Liver (tissue), 9 donors: ENCODE results near the gene HAUS7. TPM values are rescaled to one million over a fixed set of nuclear protein-coding genes. Genes with fewer than 3 reads are reported as not detected.

Experiments
- DNase-seq: peaks from one replicate; pipeline ENCODE4 v3.0.0-alpha.2; 2017; ENCODE audit warnings: low spot score
- H3K27ac ChIP-seq, 2 donors: one replicate each; pipeline ENCODE4 v1.7.0; 2013; ENCODE audit warnings: inconsistent platforms in 2 of 2, low read length in 2 of 2, control low read depth in 1 of 2, low read depth in 1 of 2, mild to moderate bottlenecking in 1 of 2
- H3K27me3 ChIP-seq, 4 donors: one replicate each; pipeline versions ENCODE4 v1.6.1 to v1.7.0; 2013; ENCODE audit warnings: low read length in 3 of 4, inconsistent platforms in 1 of 4, mild to moderate bottlenecking in 1 of 4, moderate library complexity in 1 of 4; ENCODE audit not compliant: control insufficient read depth in 4 of 4, insufficient read depth in 4 of 4
- H3K36me3 ChIP-seq, 4 donors: one replicate each; pipeline versions ENCODE4 v1.6.1 to v1.7.0; 2013; ENCODE audit warnings: low read length in 3 of 4, mild to moderate bottlenecking in 3 of 4, low read depth in 1 of 4, moderate library complexity in 1 of 4; ENCODE audit not compliant: control insufficient read depth in 4 of 4, insufficient read depth in 3 of 4
- H3K4me1 ChIP-seq, 4 donors: one replicate each; pipeline versions ENCODE4 v1.6.1 to v1.7.0; 2013; ENCODE audit warnings: low read length in 3 of 4, mild to moderate bottlenecking in 3 of 4, moderate library complexity in 1 of 4; ENCODE audit not compliant: control insufficient read depth in 4 of 4, insufficient read depth in 4 of 4
- H3K4me3 ChIP-seq, 3 donors: one replicate each; pipeline versions ENCODE4 v1.6.1 to v1.7.0; 2013; ENCODE audit warnings: low read length in 3 of 3, control low read depth in 1 of 3, low read depth in 1 of 3, mild to moderate bottlenecking in 1 of 3
- H3K9ac ChIP-seq, 2 donors: one replicate each; pipeline ENCODE4 v1.7.0; 2013; ENCODE audit warnings: low read length in 2 of 2, mild to moderate bottlenecking in 2 of 2, moderate library complexity in 2 of 2, control low read depth in 1 of 2, low read depth in 1 of 2
- H3K9me3 ChIP-seq, 4 donors: one replicate each; pipeline versions ENCODE4 v1.6.1 to v1.7.0; 2013; ENCODE audit warnings: low read length in 3 of 4; ENCODE audit not compliant: control insufficient read depth in 4 of 4
- EGR1 ChIP-seq, 2 donors: IDR thresholded peaks; 2 replicates each; pipeline ENCODE4 v1.6.1; 2016 to 2018; ENCODE audit warnings: antibody characterized with exemption in 2 of 2, low read depth in 2 of 2
- FOXA1 ChIP-seq: IDR thresholded peaks from 2 replicates; pipeline ENCODE4 v1.6.1; 2016; ENCODE audit warnings: antibody characterized with exemption
- FOXA2 ChIP-seq: IDR thresholded peaks from 2 replicates; pipeline ENCODE4 v1.6.1; 2016; ENCODE audit warnings: antibody characterized with exemption
- GABPA ChIP-seq, 2 donors: IDR thresholded peaks in 1 of 2; conservative IDR thresholded peaks in 1 of 2; 2 replicates each; pipeline ENCODE4 v1.6.1; 2016; ENCODE audit warnings: antibody characterized with exemption in 2 of 2, mild to moderate bottlenecking in 1 of 2, moderate library complexity in 1 of 2
- HNF4A ChIP-seq, 2 donors: conservative IDR thresholded peaks; 2 replicates each; pipeline ENCODE4 v1.6.1; 2016; ENCODE audit warnings: antibody characterized with exemption in 2 of 2, mild to moderate bottlenecking in 2 of 2
- HNF4G ChIP-seq: IDR thresholded peaks from 2 replicates; pipeline ENCODE4 v1.6.1; 2016; ENCODE audit warnings: antibody characterized with exemption
- JUND ChIP-seq, 2 donors: IDR thresholded peaks; 2 replicates each; pipeline ENCODE4 v1.6.1; 2016; ENCODE audit warnings: antibody characterized with exemption in 2 of 2
- NR2F2 ChIP-seq: IDR thresholded peaks from 2 replicates; pipeline ENCODE4 v1.6.1; 2016; ENCODE audit warnings: antibody characterized with exemption
- RAD21 ChIP-seq, 2 donors: IDR thresholded peaks; 2 replicates each; pipeline ENCODE4 v1.6.1; 2016; ENCODE audit warnings: antibody characterized with exemption in 2 of 2, mild to moderate bottlenecking in 2 of 2
- RXRA ChIP-seq, 2 donors: IDR thresholded peaks; 2 replicates each; pipeline ENCODE4 v1.6.1; 2017 to 2018; ENCODE audit warnings: antibody characterized with exemption in 2 of 2, mild to moderate bottlenecking in 1 of 2
- SP1 ChIP-seq: IDR thresholded peaks from 2 replicates; pipeline ENCODE4 v1.6.1; 2018; ENCODE audit warnings: antibody characterized with exemption, mild to moderate bottlenecking
- TAF1 ChIP-seq: conservative IDR thresholded peaks from 2 replicates; pipeline ENCODE4 v1.6.1; 2016; ENCODE audit warnings: antibody characterized with exemption, mild to moderate bottlenecking
- YY1 ChIP-seq: IDR thresholded peaks from 2 replicates; pipeline ENCODE4 v1.6.1; 2016; ENCODE audit warnings: antibody characterized with exemption, mild to moderate bottlenecking
- WGBS: extraction: QIAGEN DNeasy Blood & Tissue Kit; methylation state at CpG from one replicate; pipeline ENCODE4 v1.1.7; 2013; 5-methylcytosine and 5-hydroxymethylcytosine counted together
- polyA plus RNA-seq, 2 donors: library from polyadenylated mRNA; stranded (reverse) in 1 of 2; unstranded in 1 of 2; fragments of 200-250 nt in 1 of 2; fragments of >200 nt in 1 of 2; fragmentation: Nextera tagmentation in 1 of 2; extraction: Ambion mirVana in 1 of 2; gene quantifications; one replicate each; pipeline versions ENCODE4 v1.2.1 to v1.2.3, GENCODE V29; 2013 to 2015
- total RNA-seq, 2 donors: library from RNA; depleted of rRNA; stranded (reverse); fragments of >200 nt; gene quantifications; one replicate each; pipeline ENCODE4 v1.2.3, GENCODE V29; 2014
- TF ChIP-seq, protein P1 (sequence below): IDR thresholded peaks from 2 replicates; pipeline ENCODE4 v1.6.1; 2016; ENCODE audit warnings: antibody characterized with exemption
- TF ChIP-seq, protein P2 (sequence below): IDR thresholded peaks from 2 replicates; pipeline ENCODE4 v1.6.1; 2016; ENCODE audit warnings: antibody characterized with exemption, mild to moderate bottlenecking
- TF ChIP-seq, protein P3 (sequence below): IDR thresholded peaks from 2 replicates; pipeline ENCODE4 v1.6.1; 2016; ENCODE audit warnings: antibody characterized with exemption
- TF ChIP-seq, protein P4 (sequence below): IDR thresholded peaks from 2 replicates; pipeline ENCODE4 v1.6.1; 2016; ENCODE audit warnings: antibody characterized with exemption
- TF ChIP-seq, protein P5 (sequence below): fragments of 150-350 bp; IDR thresholded peaks from 2 replicates; pipeline ENCODE4 v1.5.1; 2017; ENCODE audit warnings: improper control_type of control experiment, low read depth, low read length; ENCODE audit not compliant: missing input control
- donor health status: healthy.
- donor health status: healthy.
- donor health status: healthy.
- donor health status: healthy.
- donor health status: healthy.

The HAUS7 gene
- total and polyA plus RNA-seq, 4 donors: 7.0 to 8.9 (median 7.8) TPM

DNA sequence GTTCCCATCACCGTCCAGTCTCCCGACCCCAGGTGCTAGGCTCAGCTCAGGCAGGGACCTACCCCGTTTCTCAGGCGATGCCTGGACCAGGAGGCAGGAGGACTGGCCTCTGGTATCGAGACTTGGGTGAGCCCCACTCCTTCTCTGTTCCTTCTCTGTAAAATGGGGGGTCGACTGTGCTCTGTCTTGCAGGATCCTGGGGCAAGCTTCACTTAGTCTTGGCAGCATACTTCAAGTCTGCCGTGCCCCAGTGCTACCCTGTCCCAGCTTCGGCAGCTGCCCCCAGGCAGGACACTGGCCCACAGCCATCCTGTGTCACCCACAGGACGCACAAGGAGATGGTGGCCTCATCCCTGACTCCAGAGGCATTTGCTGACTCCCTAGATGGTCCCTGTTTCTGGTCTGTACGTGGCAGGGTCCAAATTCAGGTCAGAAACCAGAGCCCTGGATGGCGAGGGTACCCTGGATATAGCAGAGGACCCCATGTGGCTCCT lies 7.0 kb upstream of the HAUS7 start:
- no peak overlapping the region for H3K4me3 ChIP-seq
- H3K9me3 ChIP-seq: no peaks in the 10 kb centered on the region
- H3K27me3 ChIP-seq: no peaks in the 10 kb centered on the region
- TF ChIP-seq GABPA (IDR thresholded peaks at IDR 0.05 in 1 of 2, conservative IDR thresholded peaks at IDR 0.05 in 1 of 2) (no peak), RXRA (IDR thresholded peaks at IDR 0.05) (no peak), EGR1 (IDR thresholded peaks at IDR 0.05; ENCODE audit: low read depth in 2 of 2) (no peak), FOXA1 (no peak), RAD21 (IDR thresholded peaks at IDR 0.05) (no peak), HNF4G (no peak), HNF4A (conservative IDR thresholded peaks at IDR 0.05) (no peak), TAF1 (no peak), JUND (IDR thresholded peaks at IDR 0.05) (no peak), NR2F2 (no peak), YY1 (no peak), FOXA2 (no peak), SP1 (no peak)
- TF ChIP-seq, protein P1, sequence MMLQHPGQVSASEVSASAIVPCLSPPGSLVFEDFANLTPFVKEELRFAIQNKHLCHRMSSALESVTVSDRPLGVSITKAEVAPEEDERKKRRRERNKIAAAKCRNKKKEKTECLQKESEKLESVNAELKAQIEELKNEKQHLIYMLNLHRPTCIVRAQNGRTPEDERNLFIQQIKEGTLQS: no peak
- TF ChIP-seq, protein P2, sequence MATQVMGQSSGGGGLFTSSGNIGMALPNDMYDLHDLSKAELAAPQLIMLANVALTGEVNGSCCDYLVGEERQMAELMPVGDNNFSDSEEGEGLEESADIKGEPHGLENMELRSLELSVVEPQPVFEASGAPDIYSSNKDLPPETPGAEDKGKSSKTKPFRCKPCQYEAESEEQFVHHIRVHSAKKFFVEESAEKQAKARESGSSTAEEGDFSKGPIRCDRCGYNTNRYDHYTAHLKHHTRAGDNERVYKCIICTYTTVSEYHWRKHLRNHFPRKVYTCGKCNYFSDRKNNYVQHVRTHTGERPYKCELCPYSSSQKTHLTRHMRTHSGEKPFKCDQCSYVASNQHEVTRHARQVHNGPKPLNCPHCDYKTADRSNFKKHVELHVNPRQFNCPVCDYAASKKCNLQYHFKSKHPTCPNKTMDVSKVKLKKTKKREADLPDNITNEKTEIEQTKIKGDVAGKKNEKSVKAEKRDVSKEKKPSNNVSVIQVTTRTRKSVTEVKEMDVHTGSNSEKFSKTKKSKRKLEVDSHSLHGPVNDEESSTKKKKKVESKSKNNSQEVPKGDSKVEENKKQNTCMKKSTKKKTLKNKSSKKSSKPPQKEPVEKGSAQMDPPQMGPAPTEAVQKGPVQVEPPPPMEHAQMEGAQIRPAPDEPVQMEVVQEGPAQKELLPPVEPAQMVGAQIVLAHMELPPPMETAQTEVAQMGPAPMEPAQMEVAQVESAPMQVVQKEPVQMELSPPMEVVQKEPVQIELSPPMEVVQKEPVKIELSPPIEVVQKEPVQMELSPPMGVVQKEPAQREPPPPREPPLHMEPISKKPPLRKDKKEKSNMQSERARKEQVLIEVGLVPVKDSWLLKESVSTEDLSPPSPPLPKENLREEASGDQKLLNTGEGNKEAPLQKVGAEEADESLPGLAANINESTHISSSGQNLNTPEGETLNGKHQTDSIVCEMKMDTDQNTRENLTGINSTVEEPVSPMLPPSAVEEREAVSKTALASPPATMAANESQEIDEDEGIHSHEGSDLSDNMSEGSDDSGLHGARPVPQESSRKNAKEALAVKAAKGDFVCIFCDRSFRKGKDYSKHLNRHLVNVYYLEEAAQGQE: no peak
- TF ChIP-seq, protein P3, sequence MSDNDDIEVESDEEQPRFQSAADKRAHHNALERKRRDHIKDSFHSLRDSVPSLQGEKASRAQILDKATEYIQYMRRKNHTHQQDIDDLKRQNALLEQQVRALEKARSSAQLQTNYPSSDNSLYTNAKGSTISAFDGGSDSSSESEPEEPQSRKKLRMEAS: no peak
- TF ChIP-seq, protein P4, sequence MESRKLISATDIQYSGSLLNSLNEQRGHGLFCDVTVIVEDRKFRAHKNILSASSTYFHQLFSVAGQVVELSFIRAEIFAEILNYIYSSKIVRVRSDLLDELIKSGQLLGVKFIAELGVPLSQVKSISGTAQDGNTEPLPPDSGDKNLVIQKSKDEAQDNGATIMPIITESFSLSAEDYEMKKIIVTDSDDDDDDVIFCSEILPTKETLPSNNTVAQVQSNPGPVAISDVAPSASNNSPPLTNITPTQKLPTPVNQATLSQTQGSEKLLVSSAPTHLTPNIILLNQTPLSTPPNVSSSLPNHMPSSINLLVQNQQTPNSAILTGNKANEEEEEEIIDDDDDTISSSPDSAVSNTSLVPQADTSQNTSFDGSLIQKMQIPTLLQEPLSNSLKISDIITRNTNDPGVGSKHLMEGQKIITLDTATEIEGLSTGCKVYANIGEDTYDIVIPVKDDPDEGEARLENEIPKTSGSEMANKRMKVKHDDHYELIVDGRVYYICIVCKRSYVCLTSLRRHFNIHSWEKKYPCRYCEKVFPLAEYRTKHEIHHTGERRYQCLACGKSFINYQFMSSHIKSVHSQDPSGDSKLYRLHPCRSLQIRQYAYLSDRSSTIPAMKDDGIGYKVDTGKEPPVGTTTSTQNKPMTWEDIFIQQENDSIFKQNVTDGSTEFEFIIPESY: no peak
- TF ChIP-seq, protein P5, sequence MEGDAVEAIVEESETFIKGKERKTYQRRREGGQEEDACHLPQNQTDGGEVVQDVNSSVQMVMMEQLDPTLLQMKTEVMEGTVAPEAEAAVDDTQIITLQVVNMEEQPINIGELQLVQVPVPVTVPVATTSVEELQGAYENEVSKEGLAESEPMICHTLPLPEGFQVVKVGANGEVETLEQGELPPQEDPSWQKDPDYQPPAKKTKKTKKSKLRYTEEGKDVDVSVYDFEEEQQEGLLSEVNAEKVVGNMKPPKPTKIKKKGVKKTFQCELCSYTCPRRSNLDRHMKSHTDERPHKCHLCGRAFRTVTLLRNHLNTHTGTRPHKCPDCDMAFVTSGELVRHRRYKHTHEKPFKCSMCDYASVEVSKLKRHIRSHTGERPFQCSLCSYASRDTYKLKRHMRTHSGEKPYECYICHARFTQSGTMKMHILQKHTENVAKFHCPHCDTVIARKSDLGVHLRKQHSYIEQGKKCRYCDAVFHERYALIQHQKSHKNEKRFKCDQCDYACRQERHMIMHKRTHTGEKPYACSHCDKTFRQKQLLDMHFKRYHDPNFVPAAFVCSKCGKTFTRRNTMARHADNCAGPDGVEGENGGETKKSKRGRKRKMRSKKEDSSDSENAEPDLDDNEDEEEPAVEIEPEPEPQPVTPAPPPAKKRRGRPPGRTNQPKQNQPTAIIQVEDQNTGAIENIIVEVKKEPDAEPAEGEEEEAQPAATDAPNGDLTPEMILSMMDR: no peak
- H3K27ac ChIP-seq: peak overlapping the region; percentile 20 to 46
- no peaks in the 10 kb centered on the region for H3K36me3 ChIP-seq
- no peak overlapping the region for H3K9ac ChIP-seq
- H3K4me1 ChIP-seq: peaks cover 0 to 7% (median 0%) of the 10 kb centered on the region in 4 donors
- no peak for DNase-seq
- 62% methylated on average over 11 of the region's 11 CpGs for WGBS
